Stimulated activated CD8-positive, alpha-beta memory T cell treated with anti-CD3 and anti-CD28 coated beads, Interleukin-15, amount 100 ng/mL, for 24 hours (primary cell): Measurements from ENCODE around the gene TACC2.

Experiments
- DNase-seq: peaks from one replicate; pipeline ENCODE4 v3.0.0-alpha.2; 2020; ENCODE audit warnings: low read depth

The TACC2 gene

GRCh38 chr10:122295451-122295809, 306.5 kb downstream of the TACC2 start:
- no peak for DNase-seq

- DNase-seq: no peak
Measured at GRCh38 chr10:122296363-122297120, 307.6 kb downstream of the TACC2 start.

- DNase-seq: no peak
Measured at GRCh38 chr10:122297583-122297982, 308.6 kb downstream of the TACC2 start.

- DNase-seq: no peak
Measured at GRCh38 chr10:122298206-122298597, 309.2 kb downstream of the TACC2 start.

GRCh38 chr10:122298598-122299301, 309.8 kb downstream of the TACC2 start:
- DNase-seq: peak; percentile 30

GRCh38 chr10:122299423-122300075, 310.6 kb downstream of the TACC2 start:
- DNase-seq: no peak

GRCh38 chr10:122301055-122301810, 312.3 kb downstream of the TACC2 start:
- no peak for DNase-seq

GRCh38 chr10:122301811-122302115, 312.8 kb downstream of the TACC2 start:
- no peak for DNase-seq

- no peak for DNase-seq
Measured at GRCh38 chr10:122302315-122302714, 313.4 kb downstream of the TACC2 start.

GRCh38 chr10:122303271-122304053, 314.5 kb downstream of the TACC2 start:
- DNase-seq: no peak
